Neural progenitor cell (in vitro differentiated cells): ENCODE results near the gene ECM2. TPM values are rescaled to one million over a fixed set of nuclear protein-coding genes. Genes with fewer than 3 reads are reported as not detected.

Experiments
- DNase-seq: peaks from one replicate; pipeline ENCODE4 v3.0.0-alpha.2; 2016; ENCODE audit warnings: low spot score
- H2AFZ ChIP-seq: fragments of 200-600 bp; sonication (generic); replicated peaks from 2 replicates; pipeline ENCODE4 v1.6.1; 2016; ENCODE audit warnings: antibody characterized with exemption
- H3F3A ChIP-seq: fragments of 200-600 bp; sonication (generic); 2 replicates; pipeline ENCODE4 v1.6.1; 2016; ENCODE audit warnings: antibody characterized with exemption, low read depth
- H3K27ac ChIP-seq: fragments of 200-600 bp; sonication (generic); 2 replicates; pipeline ENCODE4 v1.5.1; 2016; ENCODE audit warnings: mild to moderate bottlenecking
- H3K27me3 ChIP-seq: fragments of 200-600 bp; sonication (generic); 2 replicates; pipeline ENCODE4 v1.6.1; 2016; ENCODE audit warnings: mild to moderate bottlenecking, moderate library complexity
- H3K36me3 ChIP-seq: fragments of 200-600 bp; sonication (generic); 2 replicates; pipeline ENCODE4 v1.5.1; 2016
- H3K4me1 ChIP-seq: fragments of 200-600 bp; sonication (generic); 2 replicates; pipeline ENCODE4 v1.6.1; 2016; ENCODE audit warnings: mixed run types
- H3K4me2 ChIP-seq: fragments of 200-600 bp; sonication (generic); 2 replicates; pipeline ENCODE4 v1.6.1; 2016
- H3K4me3 ChIP-seq: fragments of 200-600 bp; sonication (generic); 2 replicates; pipeline ENCODE4 v1.5.1; 2016
- H3K79me2 ChIP-seq: fragments of 200-600 bp; sonication (generic); 2 replicates; pipeline ENCODE4 v1.6.1; 2016; ENCODE audit warnings: low read depth
- H3K9ac ChIP-seq: fragments of 200-600 bp; sonication (generic); 2 replicates; pipeline ENCODE4 v1.6.1; 2016
- H3K9me3 ChIP-seq: fragments of 200-600 bp; sonication (generic); 2 replicates; pipeline ENCODE4 v1.5.1; 2016; ENCODE audit warnings: low read depth
- H4K20me1 ChIP-seq: fragments of 200-600 bp; sonication (generic); 2 replicates; pipeline ENCODE4 v1.6.1; 2016; ENCODE audit warnings: low read depth
- H3K27ac Mint-ChIP-seq: 3 replicates; pipeline ENCODE4 v1.8.0; 2021; ENCODE audit warnings: mixed read lengths
- H3K27me3 Mint-ChIP-seq: 2 replicates; pipeline ENCODE4 v1.8.0; 2022; ENCODE audit warnings: low read depth, mild to moderate bottlenecking, inconsistent platforms, moderate library complexity, mixed read lengths; ENCODE audit not compliant: insufficient read depth
- H3K36me3 Mint-ChIP-seq: 3 replicates; pipeline ENCODE4 v1.8.0; 2021; ENCODE audit warnings: mixed read lengths
- H3K4me1 Mint-ChIP-seq: 3 replicates; pipeline ENCODE4 v1.8.0; 2021; ENCODE audit warnings: mixed read lengths
- H3K4me3 Mint-ChIP-seq: 3 replicates; pipeline ENCODE4 v1.8.0; 2021; ENCODE audit warnings: mild to moderate bottlenecking, moderate library complexity, mixed read lengths
- H3K9me3 Mint-ChIP-seq: 3 replicates; pipeline ENCODE4 v1.8.0; 2020; ENCODE audit warnings: mixed read lengths
- EZH2 ChIP-seq: fragments of 200-600 bp; sonication (generic); IDR thresholded peaks from 2 replicates; pipeline ENCODE4 v1.6.1; 2017; ENCODE audit warnings: antibody characterized with exemption, mild to moderate bottlenecking, moderate library complexity
- EZH2phosphoT487 ChIP-seq: fragments of 200-600 bp; sonication (generic); IDR thresholded peaks from 2 replicates; pipeline ENCODE4 v1.6.1; 2017; ENCODE audit warnings: antibody characterized with exemption
- total RNA-seq: library from RNA; depleted of rRNA; stranded (reverse); fragments of >200 nt; gene quantifications from 2 replicates; pipeline ENCODE4 v1.2.3, GENCODE V29; 2015; ENCODE audit warnings: low replicate concordance
- TF ChIP-seq, protein P1 (sequence below): fragments of 200-600 bp; sonication (generic); IDR thresholded peaks from 2 replicates; pipeline ENCODE4 v1.5.1; 2017; ENCODE audit warnings: antibody characterized with exemption, mild to moderate bottlenecking

The ECM2 gene
- total RNA-seq, 1 donor from 2014 or later, result not detected

DNA sequence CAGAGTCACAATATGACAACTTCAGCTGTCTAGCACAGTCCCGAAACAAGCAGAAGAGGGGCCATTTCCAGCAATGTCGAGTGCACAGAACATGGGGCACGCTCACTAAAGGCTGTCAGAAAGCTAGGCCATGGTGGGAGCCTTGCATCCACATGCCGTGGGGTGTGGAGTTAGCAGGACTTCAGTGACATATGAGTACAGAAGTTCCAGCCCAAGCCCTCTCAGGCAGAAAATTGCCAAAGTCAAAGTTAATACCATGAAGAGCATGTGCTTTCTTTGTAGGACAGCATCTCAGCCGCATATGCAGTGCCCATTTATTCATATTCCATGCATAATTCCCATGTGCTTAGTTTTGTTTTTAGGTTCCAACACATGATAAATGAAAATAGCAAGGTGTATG is 26.7 kb downstream of the ECM2 start:
- no peak overlapping the region for H3K27ac ChIP-seq
- no peak for DNase-seq
- H2AFZ ChIP-seq, result no peak overlapping the region
- H3F3A ChIP-seq, result no peaks in the 10 kb centered on the region
- TF ChIP-seq, protein P1, sequence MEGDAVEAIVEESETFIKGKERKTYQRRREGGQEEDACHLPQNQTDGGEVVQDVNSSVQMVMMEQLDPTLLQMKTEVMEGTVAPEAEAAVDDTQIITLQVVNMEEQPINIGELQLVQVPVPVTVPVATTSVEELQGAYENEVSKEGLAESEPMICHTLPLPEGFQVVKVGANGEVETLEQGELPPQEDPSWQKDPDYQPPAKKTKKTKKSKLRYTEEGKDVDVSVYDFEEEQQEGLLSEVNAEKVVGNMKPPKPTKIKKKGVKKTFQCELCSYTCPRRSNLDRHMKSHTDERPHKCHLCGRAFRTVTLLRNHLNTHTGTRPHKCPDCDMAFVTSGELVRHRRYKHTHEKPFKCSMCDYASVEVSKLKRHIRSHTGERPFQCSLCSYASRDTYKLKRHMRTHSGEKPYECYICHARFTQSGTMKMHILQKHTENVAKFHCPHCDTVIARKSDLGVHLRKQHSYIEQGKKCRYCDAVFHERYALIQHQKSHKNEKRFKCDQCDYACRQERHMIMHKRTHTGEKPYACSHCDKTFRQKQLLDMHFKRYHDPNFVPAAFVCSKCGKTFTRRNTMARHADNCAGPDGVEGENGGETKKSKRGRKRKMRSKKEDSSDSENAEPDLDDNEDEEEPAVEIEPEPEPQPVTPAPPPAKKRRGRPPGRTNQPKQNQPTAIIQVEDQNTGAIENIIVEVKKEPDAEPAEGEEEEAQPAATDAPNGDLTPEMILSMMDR, result no peak
- TF ChIP-seq EZH2 (no peak), EZH2phosphoT487 (no peak)
- no peaks in the 10 kb centered on the region for H3K27me3 ChIP-seq
- H4K20me1 ChIP-seq, result no peaks in the 10 kb centered on the region
- H3K79me2 ChIP-seq, result no peaks in the 10 kb centered on the region
- Mint-ChIP-seq H3K27me3 (peaks cover 2% of the 10 kb centered on the region), H3K9me3 (no peaks in the 10 kb centered on the region), H3K4me3 (no peak overlapping the region), H3K4me1 (no peaks in the 10 kb centered on the region), H3K27ac (no peak overlapping the region), H3K36me3 (no peaks in the 10 kb centered on the region)
- H3K36me3 ChIP-seq, result no peaks in the 10 kb centered on the region
- H3K9ac ChIP-seq, result no peak overlapping the region
- H3K4me3 ChIP-seq, result no peak overlapping the region
- no peak overlapping the region for H3K4me2 ChIP-seq
- H3K9me3 ChIP-seq, result no peaks in the 10 kb centered on the region
- no peaks in the 10 kb centered on the region for H3K4me1 ChIP-seq

DNA sequence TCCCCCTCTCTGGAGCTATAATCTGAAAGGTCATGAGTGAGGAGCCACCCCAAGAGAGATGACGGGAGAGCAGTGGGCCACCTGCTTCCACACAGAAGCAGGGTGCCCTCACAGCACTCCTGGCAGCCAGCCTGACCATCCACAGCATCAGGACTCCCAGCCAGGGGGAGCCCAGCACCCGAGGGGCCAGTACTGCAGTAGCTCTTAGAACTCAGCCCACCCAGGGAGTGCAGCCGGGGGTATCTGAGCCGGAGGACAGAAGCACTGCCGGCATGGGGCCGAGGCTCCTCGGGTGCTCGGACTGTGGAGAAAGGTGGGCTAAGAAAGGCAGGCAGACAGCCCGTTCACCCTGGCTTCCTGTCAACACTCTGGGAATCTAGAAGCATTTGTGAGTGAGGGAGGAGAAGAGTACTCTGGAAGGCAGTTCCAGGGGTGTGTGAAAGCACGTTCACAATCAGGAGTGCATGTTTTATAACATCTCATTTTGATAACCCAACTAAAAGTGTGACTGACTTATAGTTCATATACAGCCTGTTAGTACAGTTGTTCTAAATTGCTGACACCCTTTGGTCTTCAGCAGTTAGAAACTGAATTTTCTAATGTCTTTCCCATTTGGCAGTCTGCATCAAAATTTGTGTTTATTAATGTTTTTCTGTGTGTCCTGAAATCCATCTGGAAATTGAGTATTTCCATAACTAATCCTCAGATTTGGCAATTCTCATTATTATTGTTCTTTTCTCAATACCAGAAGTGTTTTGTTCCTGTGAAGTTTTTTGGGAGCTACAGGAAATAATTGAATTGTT is 27.6 kb downstream of the ECM2 start:
- no peaks in the 10 kb centered on the region for H3K36me3 ChIP-seq
- no peaks in the 10 kb centered on the region for H3K9me3 ChIP-seq
- no peaks in the 10 kb centered on the region for H3K9me3 Mint-ChIP-seq
- H3K4me3 Mint-ChIP-seq, result no peak overlapping the region
- H3K4me1 ChIP-seq, result no peaks in the 10 kb centered on the region
- H3K27me3 ChIP-seq, result no peaks in the 10 kb centered on the region
- peak; percentile 13 for DNase-seq
- no peaks in the 10 kb centered on the region for H3K79me2 ChIP-seq
- TF ChIP-seq EZH2 (no peak), EZH2phosphoT487 (no peak)
- TF ChIP-seq, protein P1, result no peak
- peak overlapping the region; percentile 31 for H3K27ac Mint-ChIP-seq
- H3K4me3 ChIP-seq, result no peak overlapping the region
- no peak overlapping the region for H3K27ac ChIP-seq
- H3F3A ChIP-seq, result no peaks in the 10 kb centered on the region
- no peak overlapping the region for H3K9ac ChIP-seq
- no peak overlapping the region for H2AFZ ChIP-seq
- no peak overlapping the region for H3K4me2 ChIP-seq
- H3K4me1 Mint-ChIP-seq, result no peaks in the 10 kb centered on the region
- no peaks in the 10 kb centered on the region for H4K20me1 ChIP-seq
- H3K36me3 Mint-ChIP-seq, result no peaks in the 10 kb centered on the region
- peaks cover 2% of the 10 kb centered on the region for H3K27me3 Mint-ChIP-seq

DNA sequence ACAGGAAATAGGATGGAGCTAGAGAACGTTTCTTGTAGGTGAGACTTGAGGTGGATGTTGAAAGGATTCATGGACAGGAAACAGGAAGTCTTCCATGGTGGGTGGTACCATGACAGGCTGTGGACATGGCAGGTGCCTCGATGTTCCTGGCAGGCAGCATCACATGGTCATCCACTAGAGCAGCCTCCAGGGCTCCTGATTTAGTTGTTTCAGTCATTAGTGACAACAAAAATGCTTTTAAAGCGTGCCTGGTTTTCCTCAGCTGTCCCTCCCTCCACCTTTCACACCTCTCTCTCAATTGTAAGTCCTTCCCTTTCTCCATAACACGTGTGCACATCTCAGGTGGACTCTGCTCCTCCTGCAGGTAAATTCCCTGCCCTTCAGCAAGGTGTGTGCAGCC is 28.3 kb downstream of the ECM2 start:
- no peaks in the 10 kb centered on the region for H3K36me3 Mint-ChIP-seq
- no peaks in the 10 kb centered on the region for H3K4me1 Mint-ChIP-seq
- H3K9me3 ChIP-seq, result no peaks in the 10 kb centered on the region
- no peak overlapping the region for H3K9ac ChIP-seq
- no peaks in the 10 kb centered on the region for H3K4me1 ChIP-seq
- no peak overlapping the region for H3K27ac ChIP-seq
- H3K4me3 ChIP-seq, result no peak overlapping the region
- H3K79me2 ChIP-seq, result no peaks in the 10 kb centered on the region
- no peaks in the 10 kb centered on the region for H3K27me3 ChIP-seq
- no peak overlapping the region for H3K4me3 Mint-ChIP-seq
- no peaks in the 10 kb centered on the region for H3K9me3 Mint-ChIP-seq
- H4K20me1 ChIP-seq, result no peaks in the 10 kb centered on the region
- no peaks in the 10 kb centered on the region for H3F3A ChIP-seq
- no peak overlapping the region for H3K4me2 ChIP-seq
- H3K36me3 ChIP-seq, result no peaks in the 10 kb centered on the region
- no peak for DNase-seq
- H3K27me3 Mint-ChIP-seq, result peaks cover 2% of the 10 kb centered on the region
- H3K27ac Mint-ChIP-seq, result peak overlapping the region; percentile 31
- no peak overlapping the region for H2AFZ ChIP-seq
- TF ChIP-seq EZH2 (no peak), EZH2phosphoT487 (no peak)
- TF ChIP-seq, protein P1, result no peak
